ENCODE measurements around the gene ARHGDIG. TPM values are rescaled to one million over a fixed set of nuclear protein-coding genes. Genes with fewer than 3 reads are reported as not detected.

ARHGDIG gene
- total RNA-seq, 4 donors from 2014 or later: 2.1 TPM; not detected in 3

DNA sequence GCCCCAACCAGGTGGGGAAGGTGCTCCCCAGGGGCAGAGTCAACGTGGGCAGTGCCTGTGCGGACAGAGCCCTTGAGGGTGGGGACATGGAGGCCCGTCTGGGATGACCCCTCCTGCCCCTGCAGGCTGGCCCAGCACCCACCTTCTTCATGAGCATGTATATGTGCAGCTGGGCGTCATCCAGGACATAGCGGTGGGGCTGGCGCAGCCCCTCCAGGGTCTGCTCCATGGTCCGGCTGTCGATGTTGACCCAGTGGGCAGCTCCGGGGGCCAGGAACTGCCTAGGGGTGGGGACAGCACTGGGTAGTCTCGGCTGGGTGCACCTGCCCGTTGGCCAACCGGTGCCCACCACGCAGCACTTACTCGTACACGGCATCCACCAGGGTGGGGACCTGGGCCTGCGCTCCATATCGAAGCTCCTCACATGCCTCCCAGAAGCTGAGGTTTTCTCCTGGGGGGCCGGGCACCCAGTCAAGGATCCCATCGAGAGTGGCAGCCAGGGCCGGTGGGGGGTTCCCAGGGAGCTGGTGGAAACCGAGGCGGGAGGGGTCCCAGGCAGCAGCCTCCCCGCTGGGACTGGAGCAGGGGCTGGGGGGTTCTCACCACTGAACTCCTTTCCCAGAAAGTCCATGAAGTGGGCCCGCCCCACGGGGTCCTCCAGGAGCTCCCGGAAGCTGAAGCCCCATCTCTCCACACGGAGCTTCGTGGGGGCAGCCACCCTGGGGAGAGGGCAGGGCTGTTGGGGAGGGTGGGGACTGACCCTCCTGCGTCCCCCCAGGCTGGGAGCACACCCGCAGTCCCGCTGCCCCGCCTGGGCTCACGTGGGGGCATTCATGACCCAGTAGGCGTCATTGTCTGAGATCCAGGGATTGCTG lies 9.8 kb upstream of the ARHGDIG start:
- TF ChIP-seq, protein P1, sequence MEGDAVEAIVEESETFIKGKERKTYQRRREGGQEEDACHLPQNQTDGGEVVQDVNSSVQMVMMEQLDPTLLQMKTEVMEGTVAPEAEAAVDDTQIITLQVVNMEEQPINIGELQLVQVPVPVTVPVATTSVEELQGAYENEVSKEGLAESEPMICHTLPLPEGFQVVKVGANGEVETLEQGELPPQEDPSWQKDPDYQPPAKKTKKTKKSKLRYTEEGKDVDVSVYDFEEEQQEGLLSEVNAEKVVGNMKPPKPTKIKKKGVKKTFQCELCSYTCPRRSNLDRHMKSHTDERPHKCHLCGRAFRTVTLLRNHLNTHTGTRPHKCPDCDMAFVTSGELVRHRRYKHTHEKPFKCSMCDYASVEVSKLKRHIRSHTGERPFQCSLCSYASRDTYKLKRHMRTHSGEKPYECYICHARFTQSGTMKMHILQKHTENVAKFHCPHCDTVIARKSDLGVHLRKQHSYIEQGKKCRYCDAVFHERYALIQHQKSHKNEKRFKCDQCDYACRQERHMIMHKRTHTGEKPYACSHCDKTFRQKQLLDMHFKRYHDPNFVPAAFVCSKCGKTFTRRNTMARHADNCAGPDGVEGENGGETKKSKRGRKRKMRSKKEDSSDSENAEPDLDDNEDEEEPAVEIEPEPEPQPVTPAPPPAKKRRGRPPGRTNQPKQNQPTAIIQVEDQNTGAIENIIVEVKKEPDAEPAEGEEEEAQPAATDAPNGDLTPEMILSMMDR (IDR thresholded peaks at IDR 0.05): no peak
- TF ChIP-seq POLR2A (IDR thresholded peaks at IDR 0.05): no peak
- H3K9me3 ChIP-seq: no peaks in the 10 kb centered on the region
- H3K36me3 ChIP-seq: no peaks in the 10 kb centered on the region
- peaks cover 0 to 5% of the 10 kb centered on the region in 2 donors for H3K4me1 ChIP-seq
- H3K4me3 ChIP-seq: no peak overlapping the region
- H3K27me3 ChIP-seq: no peaks in the 10 kb centered on the region
- H3K27ac ChIP-seq: no peak overlapping the region
- DNase-seq: no peak
- intact Hi-C loops (cut with DNase I; ENCODE audit: low total_unique reads): no loop called here

DNA sequence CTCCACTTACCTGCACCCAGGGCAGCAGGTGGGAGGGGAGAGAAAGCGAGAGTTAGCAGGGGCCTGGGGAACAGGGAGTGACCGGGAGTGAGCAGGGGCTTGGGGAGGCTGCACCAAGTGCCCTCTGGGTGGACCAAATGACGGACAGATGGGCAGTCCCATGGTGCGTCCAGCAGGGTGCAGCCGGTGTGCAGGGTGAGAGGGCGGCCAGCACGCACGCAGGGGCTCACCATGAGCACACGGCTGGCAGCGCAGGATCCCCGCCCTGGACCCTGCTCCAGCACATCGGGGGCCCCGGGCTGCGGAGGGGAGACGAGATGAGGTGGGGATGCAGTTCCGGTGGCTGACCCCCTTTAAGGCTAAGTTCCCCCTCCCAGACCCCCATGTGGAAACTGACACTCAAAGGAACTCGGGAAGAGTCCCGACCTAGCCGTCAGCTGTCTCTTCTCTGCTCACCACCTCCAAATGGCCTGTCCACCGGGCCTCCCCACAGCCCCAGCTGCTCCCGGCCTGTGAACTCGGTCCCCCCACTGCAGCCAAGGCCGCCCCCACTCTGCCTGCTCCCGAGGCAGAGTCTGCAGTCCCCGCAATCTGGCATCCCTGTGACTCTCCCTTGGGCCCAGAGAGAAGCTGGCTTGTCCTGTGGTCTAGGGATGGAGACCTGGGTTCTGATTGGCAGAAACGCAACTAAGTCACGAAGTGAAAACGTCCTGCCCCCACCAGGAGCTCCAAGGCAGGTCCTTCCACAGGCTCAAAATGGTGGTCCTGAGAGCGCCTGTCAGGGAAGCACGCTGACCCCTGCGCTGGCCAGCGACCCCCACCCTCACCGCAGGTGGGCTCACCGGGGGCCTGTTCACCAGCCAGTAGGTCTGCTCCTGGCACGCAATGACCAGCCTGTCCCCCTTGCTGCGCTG lies 7.5 kb upstream of the ARHGDIG start:
- Histone ChIP-seq H3K4me1 (peaks cover 0 to 5% of the 10 kb centered on the region in 2 donors), H3K27ac (no peak overlapping the region), H3K4me3 (no peak overlapping the region), H3K9me3 (no peaks in the 10 kb centered on the region), H3K27me3 (no peaks in the 10 kb centered on the region), H3K36me3 (no peaks in the 10 kb centered on the region)
- TF ChIP-seq POLR2A (IDR thresholded peaks at IDR 0.05): no peak
- TF ChIP-seq, protein P1 (IDR thresholded peaks at IDR 0.05): no peak
- intact Hi-C loops (cut with DNase I; ENCODE audit: low total_unique reads): no loop called here
- DNase-seq: no peak

GRCh38 chr16:273547-274421 lies 6.6 kb upstream of the ARHGDIG start:
- H3K27ac ChIP-seq: no peak overlapping the region

GRCh38 chr16:275041-275641 lies 5.2 kb upstream of the ARHGDIG start:
- no peak overlapping the region for H3K27ac ChIP-seq
- H3K4me1 ChIP-seq: peaks cover 0 to 8% of the 10 kb centered on the region in 2 donors
- DNase-seq: no peak
- intact Hi-C loops (cut with DNase I; ENCODE audit: low total_unique reads): no loop called here
- H3K27me3 ChIP-seq: no peaks in the 10 kb centered on the region
- H3K9me3 ChIP-seq: no peaks in the 10 kb centered on the region
- peak overlapping the region; percentile 16 to 22 for H3K4me3 ChIP-seq
- H3K36me3 ChIP-seq: no peaks in the 10 kb centered on the region
- TF ChIP-seq POLR2A (IDR thresholded peaks at IDR 0.05): no peak
- TF ChIP-seq, protein P1 (IDR thresholded peaks at IDR 0.05): no peak

More at GRCh38 chr16:273547-274421, 6.6 kb upstream of the ARHGDIG start:
- TF ChIP-seq, protein P1 (IDR thresholded peaks at IDR 0.05): no peak
- TF ChIP-seq POLR2A (IDR thresholded peaks at IDR 0.05): no peak
- intact Hi-C loops (cut with DNase I; ENCODE audit: low total_unique reads): no loop called here
- no peak for DNase-seq
- H3K36me3 ChIP-seq: no peaks in the 10 kb centered on the region
- no peaks in the 10 kb centered on the region for H3K27me3 ChIP-seq
- H3K4me1 ChIP-seq: peaks cover 0 to 5% of the 10 kb centered on the region in 2 donors
- no peaks in the 10 kb centered on the region for H3K9me3 ChIP-seq
- H3K4me3 ChIP-seq: no peak overlapping the region

All from uterus (tissue), 4 donors.